Renal pelvis (tissue), 4 donors: ENCODE measurements around the gene SYN1. TPM values are rescaled to one million over a fixed set of nuclear protein-coding genes. Genes with fewer than 3 reads are reported as not detected.
A peak's percentile ranks its signal among the peaks of the same experiment; 100 is the strongest.
"Not testable (repeated sequence)": the region's sequence is repeated elsewhere in the genome, so short reads cannot be mapped to it uniquely, and the experiment has no call there.

Source experiments
- DNase-seq: peaks from one replicate; pipeline ENCODE4 v3.0.0-alpha.2; 2013
- polyA plus RNA-seq, 3 donors: library from polyadenylated mRNA; unstranded; fragments of 120-200 nt; gene quantifications; one replicate each; pipeline ENCODE4 v1.2.1, GENCODE V29; 2013; ENCODE audit not compliant: insufficient read length in 3 of 3

SYN1 gene
- polyA plus RNA-seq, 3 donors, result 4.4 to 7.4 (median 5.4) TPM

DNA sequence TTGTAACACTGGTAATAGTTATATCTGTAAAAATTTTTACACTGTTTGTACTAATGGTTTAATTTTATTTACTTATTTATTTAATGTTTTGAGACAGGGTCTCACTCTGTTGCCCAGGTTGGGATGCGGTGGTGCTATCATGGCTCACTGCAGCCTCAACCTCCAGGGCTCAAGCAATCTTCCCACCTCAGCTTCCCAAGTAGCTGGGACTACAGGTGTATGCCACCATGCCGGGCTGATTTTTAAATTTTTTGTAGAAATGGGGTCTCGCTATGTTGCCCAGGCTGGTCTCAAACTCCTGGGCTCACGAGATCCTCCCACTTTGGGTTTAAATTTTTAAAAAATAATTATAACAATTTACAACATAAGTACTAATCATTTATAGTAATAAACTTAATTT lies 16.5 kb downstream of the SYN1 start:
- not testable (repeated sequence) for DNase-seq

DNA sequence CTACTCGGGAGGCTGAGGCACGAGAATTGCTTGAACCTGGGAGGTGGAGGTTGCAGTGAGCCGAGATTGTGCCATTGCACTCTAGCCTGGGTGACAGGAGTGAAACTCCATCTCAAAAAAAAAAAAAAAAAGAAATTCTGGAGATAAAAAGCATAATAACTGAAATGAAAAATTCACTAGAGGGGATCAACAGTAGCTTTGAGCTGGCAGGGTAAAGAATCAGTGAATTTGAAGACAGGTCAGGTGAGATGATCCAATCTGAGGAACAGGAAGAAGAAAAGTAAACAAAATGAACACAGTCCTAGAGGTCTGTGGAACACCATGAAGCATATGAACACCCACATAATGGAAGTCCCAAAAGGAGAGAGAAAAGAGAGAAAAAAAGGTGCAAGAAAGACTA lies 22.4 kb downstream of the SYN1 start:
- DNase-seq, result no peak

DNA sequence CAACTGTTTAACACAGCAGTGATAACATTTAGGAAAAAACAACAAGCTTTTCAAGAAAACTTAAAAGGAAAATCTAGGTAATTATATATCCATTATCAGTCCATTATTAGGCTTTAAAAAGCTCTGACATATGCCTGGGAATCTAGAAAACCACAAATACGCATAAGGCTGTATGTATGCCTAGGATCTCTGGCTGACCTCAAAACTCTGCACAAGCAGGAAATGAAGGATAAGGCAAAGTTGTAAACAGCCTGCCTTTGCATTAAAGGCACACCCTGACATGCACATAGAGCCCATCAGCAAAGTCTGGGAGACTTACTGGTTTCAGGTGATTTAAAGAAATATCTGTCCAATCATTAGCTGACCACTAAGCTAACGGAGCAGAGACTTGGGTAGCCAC lies 23.4 kb downstream of the SYN1 start:
- no peak for DNase-seq

DNA sequence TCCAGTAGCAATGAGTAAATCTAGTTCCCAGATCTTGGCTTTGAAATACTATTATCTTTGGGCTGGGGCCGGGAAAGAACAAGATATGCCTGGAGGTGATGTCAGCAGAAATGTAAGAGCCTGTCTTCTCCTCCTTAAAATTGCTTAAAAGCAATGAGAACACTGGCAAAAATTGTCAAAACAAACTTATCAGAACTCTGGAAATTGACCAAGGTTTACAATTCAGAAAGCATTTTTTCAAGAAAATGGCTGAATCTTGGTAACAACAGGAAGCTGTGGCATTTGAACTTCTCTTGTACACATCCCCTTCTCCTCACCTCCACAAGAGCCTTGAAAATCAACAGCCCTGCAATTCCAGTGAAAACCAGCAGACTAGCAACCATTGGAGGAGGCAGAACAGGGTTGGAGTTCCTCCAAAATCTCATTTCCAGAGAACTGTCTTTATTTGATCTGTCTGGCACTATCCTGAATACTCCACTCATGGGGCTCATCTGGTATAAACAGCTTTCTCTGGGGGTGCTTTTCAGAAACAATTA lies 23.9 kb downstream of the SYN1 start:
- no peak for DNase-seq

DNA sequence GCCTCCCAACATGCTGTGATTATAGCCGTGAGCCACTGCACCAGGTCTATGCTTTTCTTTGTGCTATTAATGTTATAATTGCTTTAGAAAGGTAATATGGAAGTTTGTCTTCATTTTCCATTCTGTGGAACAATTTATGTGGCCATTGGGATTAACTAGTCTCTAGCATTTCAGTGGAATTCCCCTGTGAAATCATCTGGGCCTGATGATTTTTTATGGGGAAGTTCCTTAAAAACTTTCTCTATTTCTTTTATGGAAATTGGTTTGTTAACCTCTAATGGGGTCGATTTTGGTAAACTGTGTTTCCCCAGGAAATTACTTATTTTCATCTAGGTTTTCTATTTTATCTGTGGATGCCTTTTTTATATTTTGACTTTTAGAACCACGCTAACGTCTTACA lies 26.1 kb downstream of the SYN1 start:
- DNase-seq, result no peak

DNA sequence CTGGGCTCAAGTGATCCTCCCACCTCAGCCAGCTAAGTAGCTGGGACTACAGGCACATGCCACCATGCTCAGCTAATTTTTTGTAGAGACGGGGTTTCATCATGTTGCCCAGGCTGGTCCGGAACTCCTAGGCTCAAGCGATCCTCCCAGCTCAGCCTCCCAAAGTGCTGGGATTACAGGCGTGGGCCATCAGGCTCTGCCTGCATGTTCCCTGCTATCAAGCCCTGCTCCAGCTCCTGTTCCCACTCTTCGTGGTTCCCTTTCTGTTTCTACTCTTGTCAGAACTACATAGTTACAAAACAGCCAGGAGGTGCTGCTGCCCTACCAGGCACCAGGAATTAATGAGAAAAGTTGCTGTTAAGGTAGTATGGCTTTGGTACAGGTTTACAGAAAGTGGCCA lies 28.7 kb downstream of the SYN1 start:
- DNase-seq, result no peak

DNA sequence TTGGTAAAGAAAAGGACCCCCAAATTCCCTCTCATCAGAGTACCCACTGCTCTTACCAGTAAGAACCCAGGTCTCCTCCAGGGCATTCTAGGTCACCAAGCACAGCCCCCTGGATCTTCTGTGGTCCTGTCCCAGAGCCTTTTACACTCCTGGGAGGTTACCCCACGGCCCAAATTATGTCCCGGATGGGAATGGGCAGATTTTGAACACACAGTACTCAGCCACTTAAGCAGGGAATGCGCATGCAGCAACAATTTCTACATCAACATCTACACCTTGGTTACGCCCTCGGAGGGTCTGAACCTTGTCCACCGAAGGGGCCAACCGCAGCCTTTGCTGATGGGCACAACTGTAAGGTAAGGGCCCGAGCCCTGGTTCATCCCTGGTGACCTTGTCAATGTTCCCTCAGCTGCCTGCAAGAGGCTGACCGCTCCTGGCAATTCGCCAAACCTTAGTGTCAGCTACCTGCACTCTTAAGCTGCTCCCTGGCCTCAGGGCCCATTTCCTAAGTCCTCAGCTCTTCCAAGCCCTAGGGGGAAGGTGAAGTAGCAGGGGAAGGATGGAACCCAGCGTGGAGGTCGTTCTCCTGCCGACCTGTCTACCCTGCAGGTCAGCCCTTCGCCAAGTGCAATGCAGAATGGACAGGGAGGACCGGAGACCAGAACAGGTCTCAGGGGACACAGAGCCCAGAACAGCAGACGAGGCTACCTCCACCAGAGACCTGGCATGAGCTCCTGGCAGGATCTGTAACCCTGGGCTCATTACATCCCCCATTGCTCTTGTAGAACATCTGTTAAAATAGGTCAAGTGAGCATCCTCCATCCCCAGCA lies 31.5 kb downstream of the SYN1 start:
- DNase-seq, result no peak

DNA sequence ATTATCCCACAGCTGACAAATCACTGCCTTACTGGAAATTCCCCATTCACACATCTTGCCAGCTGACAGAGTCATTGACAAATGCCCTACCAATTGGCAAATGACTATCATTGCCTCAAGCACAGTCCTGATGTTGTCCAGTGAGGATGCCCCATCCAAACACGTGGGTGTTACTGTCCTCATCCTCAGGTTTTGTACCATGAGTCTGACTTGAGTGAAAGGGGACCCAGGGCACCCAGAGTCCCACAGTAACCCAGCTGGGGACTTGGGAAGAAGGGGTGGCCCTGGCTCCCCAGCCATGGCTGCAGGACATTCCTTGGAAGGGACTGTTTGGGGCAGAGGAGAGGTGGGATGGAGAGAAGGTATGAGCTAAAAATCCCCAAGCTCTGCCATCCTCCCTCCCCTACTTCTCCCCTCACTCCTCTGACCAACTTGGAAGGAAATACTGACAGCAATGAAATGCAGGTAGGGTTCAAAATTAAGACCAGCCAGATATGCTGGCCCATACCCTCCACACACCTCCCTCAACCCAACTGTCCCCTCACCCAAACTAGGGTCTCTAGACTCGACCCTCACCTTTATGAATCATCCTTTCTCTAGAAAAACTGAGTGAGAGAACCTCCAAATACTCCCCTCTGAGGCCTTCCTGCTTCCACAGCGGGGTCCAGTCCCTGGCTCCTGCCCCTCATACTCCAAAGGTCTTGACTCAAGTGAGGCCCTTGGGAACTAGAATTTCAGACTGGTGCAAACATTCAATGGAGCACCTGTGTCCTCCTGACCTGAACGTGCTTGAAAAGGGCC lies 32.4 kb downstream of the SYN1 start:
- no peak for DNase-seq

GRCh38 chrX:47586043-47586787 lies 33.4 kb downstream of the SYN1 start:
- no peak for DNase-seq

- DNase-seq, result no peak
Observed at GRCh38 chrX:47585273-47585672, 34.4 kb downstream of the SYN1 start.

DNA sequence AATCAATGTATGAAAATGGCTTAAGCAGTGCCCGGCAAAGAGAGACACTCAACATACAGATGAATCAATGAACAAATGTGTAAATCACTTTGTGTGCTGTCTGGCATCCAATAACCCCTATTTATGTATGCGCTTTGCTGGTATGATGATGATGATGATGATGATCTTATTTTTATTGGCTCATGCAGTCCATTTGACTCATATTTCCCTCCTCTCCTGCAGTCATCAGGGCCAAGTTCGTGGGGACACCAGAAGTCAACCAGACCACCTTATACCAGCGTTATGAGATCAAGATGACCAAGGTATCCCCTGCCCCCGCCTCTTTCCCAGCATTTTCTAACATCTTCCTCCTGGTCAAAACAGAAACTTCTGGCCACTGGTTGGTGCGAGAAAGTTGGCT lies 34.9 kb downstream of the SYN1 start:
- no peak for DNase-seq

DNA sequence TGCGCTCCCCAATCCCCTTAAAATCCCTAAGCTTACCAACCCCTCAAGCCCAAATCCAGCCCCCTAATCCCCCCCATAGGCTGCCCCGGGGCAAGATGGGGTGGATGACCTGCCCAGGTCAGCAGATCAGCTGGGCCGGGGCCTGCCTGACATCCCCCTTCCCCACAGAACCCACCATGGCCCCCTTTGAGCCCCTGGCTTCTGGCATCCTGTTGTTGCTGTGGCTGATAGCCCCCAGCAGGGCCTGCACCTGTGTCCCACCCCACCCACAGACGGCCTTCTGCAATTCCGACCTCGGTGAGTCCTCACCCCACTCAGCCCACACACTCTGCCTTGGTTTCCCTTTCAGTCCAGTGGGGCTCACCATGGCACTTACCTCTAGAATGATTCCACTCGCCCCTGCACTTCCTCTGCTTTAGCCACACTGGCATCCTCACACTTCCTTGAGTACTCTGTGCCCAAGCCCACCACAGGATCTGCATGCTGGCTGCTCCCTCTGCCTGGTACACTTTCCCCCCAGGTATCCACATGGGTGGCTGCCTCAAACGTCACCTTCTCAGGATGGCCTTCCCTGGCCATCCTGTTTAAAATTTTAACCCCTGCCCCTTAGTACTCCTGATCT lies 36.3 kb downstream of the SYN1 start:
- no peak for DNase-seq

- DNase-seq, result peak; percentile 86
Observed at GRCh38 chrX:47581731-47582647, 37.7 kb downstream of the SYN1 start, which contains the start of gene TIMP1. Gene TIMP1, plus strand, starts transcription at chrX:47582436. Its CDS starts 980 bp downstream, at chrX:47583416.

- no peak for DNase-seq
Observed at GRCh38 chrX:47579537-47579936, 40.1 kb downstream of the SYN1 start.

DNA sequence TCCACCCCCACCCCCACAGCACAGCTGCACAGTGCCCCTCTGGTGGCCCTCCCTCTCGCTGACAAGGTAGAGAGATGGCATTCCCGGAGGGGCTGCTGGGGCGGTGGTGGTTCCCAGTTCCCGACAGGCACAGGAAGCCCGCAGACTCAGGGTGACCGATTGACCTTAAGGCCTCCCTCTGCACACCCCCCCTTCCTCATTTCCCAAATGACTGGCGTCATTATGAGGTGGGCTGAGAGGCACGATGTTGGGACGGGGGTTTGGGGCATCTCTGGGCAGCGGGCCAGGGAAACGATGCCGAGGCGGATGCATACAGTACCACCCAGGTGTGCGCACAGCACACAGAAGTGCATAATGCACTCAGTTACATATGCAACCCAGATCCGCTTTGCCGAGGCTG lies 41.0 kb downstream of the SYN1 start:
- DNase-seq, result no peak

- no peak for DNase-seq
Observed at GRCh38 chrX:47577901-47578300, 41.8 kb downstream of the SYN1 start.

- DNase-seq, result no peak
Observed at GRCh38 chrX:47577424-47577823, 42.2 kb downstream of the SYN1 start.

- no peak for DNase-seq
Observed at GRCh38 chrX:47576021-47576898, 43.4 kb downstream of the SYN1 start.

- DNase-seq, result no peak
Observed at GRCh38 chrX:47574547-47575301, 44.9 kb downstream of the SYN1 start.
